Right lobe of liver (tissue), 4 donors: ENCODE data around the gene EYA3.

Experiments
- POLR2A ChIP-seq: fragments of 450-650 bp; IDR thresholded peaks from one replicate; pipeline ENCODE4 v1.6.1; 2017; ENCODE audit warnings: antibody characterized with exemption, mild to moderate bottlenecking
- TF ChIP-seq, protein P1 (sequence below), 4 donors: fragments of 200-600 bp in 3 of 4; fragments of 450-650 bp in 1 of 4; IDR thresholded peaks; one replicate each; pipeline versions ENCODE4 v1.5.1 to v1.8.0; 2016 to 2022; ENCODE audit warnings: antibody characterized with exemption in 4 of 4, mild to moderate bottlenecking in 2 of 4
- donor health status: DM: no; HTN: no; CAD: no.
- donor health status: DM: no; HTN: no; CAD: no.
- donor health status: DM: no; HTN: yes; CAD: no.

DNA sequence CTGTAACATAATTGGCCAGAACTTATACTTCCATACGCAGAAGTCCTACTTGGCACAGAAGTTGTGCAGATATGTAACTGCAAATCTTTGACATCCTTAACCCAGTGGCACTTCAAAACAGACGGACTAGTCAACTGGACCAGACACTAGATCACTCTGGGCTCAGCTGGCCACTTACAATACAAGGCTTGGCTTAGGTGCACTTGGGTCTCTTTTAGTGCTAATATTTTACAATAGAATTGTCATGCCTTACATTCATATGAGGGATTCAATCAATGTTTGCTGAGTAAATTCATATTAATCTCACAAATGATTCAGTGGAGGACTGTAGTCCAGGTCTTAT, 108.6 kb downstream of the EYA3 start:
- TF ChIP-seq, protein P1, sequence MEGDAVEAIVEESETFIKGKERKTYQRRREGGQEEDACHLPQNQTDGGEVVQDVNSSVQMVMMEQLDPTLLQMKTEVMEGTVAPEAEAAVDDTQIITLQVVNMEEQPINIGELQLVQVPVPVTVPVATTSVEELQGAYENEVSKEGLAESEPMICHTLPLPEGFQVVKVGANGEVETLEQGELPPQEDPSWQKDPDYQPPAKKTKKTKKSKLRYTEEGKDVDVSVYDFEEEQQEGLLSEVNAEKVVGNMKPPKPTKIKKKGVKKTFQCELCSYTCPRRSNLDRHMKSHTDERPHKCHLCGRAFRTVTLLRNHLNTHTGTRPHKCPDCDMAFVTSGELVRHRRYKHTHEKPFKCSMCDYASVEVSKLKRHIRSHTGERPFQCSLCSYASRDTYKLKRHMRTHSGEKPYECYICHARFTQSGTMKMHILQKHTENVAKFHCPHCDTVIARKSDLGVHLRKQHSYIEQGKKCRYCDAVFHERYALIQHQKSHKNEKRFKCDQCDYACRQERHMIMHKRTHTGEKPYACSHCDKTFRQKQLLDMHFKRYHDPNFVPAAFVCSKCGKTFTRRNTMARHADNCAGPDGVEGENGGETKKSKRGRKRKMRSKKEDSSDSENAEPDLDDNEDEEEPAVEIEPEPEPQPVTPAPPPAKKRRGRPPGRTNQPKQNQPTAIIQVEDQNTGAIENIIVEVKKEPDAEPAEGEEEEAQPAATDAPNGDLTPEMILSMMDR (IDR thresholded peaks at IDR 0.05), result no peak
- no peak for TF ChIP-seq POLR2A
